AG04450 (cell line): ENCODE data around the gene NOC2L. TPM values are rescaled to one million over a fixed set of nuclear protein-coding genes. Genes with fewer than 3 reads are reported as not detected.

Experiments used
- CTCF ChIA-PET: fragments of 300-600, 350-600 bp; formaldehyde crosslinking; extraction: SDS; loops from one replicate; lab custom pipeline; 2022; ENCODE audit warnings: antibody characterized with exemption, inconsistent platforms; lab: Charles Lee
- POLR2A ChIA-PET: fragments of 350-600 bp; formaldehyde crosslinking; extraction: SDS; loops from one replicate; lab custom pipeline; 2021; ENCODE audit warnings: antibody characterized with exemption, inconsistent platforms; lab: Yijun Ruan, JAX
- DNase-seq: peaks from one replicate; pipeline ENCODE4 v3.0.0-alpha.2; 2011; ENCODE audit warnings: low read depth, low spot score
- H3K27ac ChIP-seq: one replicate; pipeline ENCODE4 v1.5.1; 2012; ENCODE audit warnings: low read depth, low read length, control low read depth
- H3K27me3 ChIP-seq: one replicate; pipeline ENCODE4 v1.6.0; 2012; ENCODE audit warnings: low read length; ENCODE audit not compliant: control insufficient read depth, insufficient read depth
- H3K4me3 ChIP-seq: 2 replicates; pipeline ENCODE4 v1.5.1; 2011; ENCODE audit warnings: mild to moderate bottlenecking, low read depth, low read length, control low read depth
- H3K9me3 ChIP-seq: 2 replicates; pipeline ENCODE4 v1.5.1; 2012; ENCODE audit warnings: low read length; ENCODE audit not compliant: control insufficient read depth, insufficient read depth
- polyA plus RNA-seq: library from polyadenylated mRNA; depleted of rRNA; stranded (reverse); fragments of >200 nt; gene quantifications from 2 replicates; pipeline ENCODE4 v1.2.3, GENCODE V29; 2011
- TF ChIP-seq, protein P1 (sequence below): IDR thresholded peaks from 2 replicates; pipeline ENCODE4 v1.5.1; 2011; ENCODE audit warnings: low read depth, low read length, control low read depth, inconsistent platforms

NOC2L gene
- polyA plus RNA-seq, 1 experiment: 36.1 TPM

DNA sequence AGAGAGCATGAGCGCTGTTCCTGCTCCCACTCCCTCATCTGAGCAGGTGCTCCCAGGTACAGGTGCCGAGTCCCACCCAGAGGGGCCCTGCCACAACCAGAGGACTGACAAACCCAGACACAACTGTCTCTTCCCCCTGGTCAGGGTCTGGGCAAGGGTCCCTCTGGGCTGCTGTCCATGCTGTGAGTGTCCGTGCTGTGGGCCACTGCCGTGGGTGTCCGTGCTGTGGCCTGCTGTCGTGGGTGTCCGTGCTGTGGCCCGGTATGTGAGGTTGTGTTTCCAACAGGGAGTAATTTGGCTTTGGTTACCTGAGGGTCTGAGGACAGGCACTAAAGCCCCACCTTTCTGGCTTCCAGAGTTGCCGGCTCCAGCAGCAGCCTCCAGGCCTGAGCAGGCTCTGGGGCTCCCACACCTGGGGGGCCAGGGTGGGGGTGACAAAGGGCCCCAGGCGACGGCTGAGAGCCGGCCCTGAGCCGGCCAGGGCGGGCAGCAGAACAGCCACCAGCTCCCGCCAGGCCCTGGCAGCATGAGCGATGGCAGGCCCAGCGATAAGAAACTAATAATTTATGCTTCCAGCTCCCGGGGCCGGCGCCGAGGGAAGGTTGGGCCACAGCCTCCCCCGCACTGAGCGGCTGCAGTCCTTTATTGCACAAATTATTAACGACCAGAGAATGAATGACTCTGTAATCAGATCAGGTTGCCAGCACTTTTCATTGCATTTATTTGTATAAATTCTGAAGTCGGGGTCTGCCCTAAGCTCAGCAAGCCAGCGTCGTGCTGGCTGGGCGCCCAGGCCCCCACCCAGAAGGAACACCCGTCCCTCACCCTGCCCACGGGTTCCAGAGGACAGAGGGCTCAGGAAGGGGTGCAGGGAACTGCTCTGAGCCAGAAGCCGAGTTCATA, 42.6 kb downstream of the NOC2L start:
- TF ChIP-seq, protein P1, sequence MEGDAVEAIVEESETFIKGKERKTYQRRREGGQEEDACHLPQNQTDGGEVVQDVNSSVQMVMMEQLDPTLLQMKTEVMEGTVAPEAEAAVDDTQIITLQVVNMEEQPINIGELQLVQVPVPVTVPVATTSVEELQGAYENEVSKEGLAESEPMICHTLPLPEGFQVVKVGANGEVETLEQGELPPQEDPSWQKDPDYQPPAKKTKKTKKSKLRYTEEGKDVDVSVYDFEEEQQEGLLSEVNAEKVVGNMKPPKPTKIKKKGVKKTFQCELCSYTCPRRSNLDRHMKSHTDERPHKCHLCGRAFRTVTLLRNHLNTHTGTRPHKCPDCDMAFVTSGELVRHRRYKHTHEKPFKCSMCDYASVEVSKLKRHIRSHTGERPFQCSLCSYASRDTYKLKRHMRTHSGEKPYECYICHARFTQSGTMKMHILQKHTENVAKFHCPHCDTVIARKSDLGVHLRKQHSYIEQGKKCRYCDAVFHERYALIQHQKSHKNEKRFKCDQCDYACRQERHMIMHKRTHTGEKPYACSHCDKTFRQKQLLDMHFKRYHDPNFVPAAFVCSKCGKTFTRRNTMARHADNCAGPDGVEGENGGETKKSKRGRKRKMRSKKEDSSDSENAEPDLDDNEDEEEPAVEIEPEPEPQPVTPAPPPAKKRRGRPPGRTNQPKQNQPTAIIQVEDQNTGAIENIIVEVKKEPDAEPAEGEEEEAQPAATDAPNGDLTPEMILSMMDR: no peak
- H3K4me3 ChIP-seq: no peak overlapping the region
- ChIA-PET CTCF (interaction anchor here (1.2 kb wide), 1 partner anchor 12 kb away, joined by 7 read pairs; no protein-coding TSS in a partner anchor), POLR2A (interaction anchor here (0.9 to 1.2 kb wide), 4 partner anchors 12 to 42 kb away, joined by 3 to 4 read pairs (median 4); partner anchors contain the start of gene NOC2L)
- no peaks in the 10 kb centered on the region; the same call in 1 of the 2 replicates for H3K9me3 ChIP-seq
- H3K27me3 ChIP-seq: peaks cover 2% of the 10 kb centered on the region
- DNase-seq: no peak
- no peak overlapping the region for H3K27ac ChIP-seq

DNA sequence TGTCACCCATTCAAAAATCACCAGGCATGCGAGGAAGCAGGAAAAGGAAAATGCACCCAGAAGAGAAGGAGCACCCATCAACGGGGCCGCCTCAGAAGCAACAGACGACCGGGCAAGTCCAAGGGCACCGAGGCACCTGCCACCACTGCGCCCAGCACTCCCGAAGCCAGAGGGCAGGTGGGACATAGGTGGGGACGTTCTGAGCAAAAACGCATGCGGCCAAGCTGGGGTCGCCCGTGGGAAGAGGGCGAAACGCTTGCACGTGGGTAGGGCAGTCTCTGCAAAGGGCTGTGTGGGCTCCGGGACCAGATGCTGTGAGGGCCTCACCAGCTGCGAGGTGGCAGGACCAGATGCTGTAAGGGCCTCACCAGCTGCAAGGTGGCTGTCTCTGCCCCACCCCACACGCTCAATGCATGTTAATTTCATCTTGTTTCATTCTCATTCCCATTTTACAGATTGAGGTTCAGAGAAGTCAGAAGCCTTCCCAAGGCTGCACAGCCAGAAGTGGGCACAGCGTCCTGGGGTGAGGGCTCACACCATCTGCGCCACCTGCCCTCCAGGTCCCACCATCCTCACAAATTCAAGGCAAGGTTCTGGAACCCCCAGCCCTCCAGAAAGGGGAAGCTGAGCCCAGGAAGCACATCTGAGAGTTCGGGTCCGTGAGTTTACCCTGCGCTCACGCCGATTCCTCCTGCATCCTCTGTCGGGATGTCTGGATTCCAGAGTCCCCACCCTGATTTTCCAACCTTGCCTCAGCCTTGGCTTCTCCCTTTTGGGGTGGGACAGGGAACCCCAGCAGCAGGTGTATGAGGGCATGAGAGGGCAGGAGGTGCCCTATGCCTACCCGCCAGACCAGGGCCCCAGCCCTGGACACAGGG, 43.5 kb downstream of the NOC2L start:
- H3K27ac ChIP-seq: no peak overlapping the region
- no peak overlapping the region for H3K4me3 ChIP-seq
- no peak for DNase-seq
- no peaks in the 10 kb centered on the region; the same call in 1 of the 2 replicates for H3K9me3 ChIP-seq
- TF ChIP-seq, protein P1: no peak
- CTCF ChIA-PET: interaction anchor here (1.1 kb wide), 1 partner anchor 11 kb away, joined by 4 read pairs; no protein-coding TSS in a partner anchor
- H3K27me3 ChIP-seq: peaks cover 2% of the 10 kb centered on the region
- POLR2A ChIA-PET: no interaction called here

DNA sequence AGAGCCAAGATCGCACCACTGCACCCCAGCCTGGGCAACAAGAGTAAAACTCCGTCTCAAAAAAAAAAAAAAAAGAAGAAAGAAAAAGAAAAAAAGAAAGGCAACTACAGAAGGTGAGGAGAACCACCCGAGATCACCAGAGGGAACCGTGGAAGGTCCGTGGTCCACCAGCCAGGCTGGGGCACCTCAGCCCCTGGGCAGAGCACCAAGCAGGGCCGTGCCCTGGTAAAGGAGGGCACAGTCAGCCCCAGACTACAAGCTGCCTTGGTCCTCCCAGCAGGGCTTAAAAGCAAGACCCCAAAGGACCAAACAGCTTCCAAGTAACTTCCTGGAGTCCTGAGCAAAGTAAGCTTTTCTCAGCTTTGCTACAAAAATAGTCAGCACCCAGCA, 44.2 kb downstream of the NOC2L start:
- H3K4me3 ChIP-seq: no peak overlapping the region
- no peak overlapping the region for H3K27ac ChIP-seq
- TF ChIP-seq, protein P1: no peak
- no peaks in the 10 kb centered on the region; the same call in 1 of the 2 replicates for H3K9me3 ChIP-seq
- CTCF ChIA-PET: interaction anchor here (1.1 kb wide), 1 partner anchor 10 kb away, joined by 4 read pairs; no protein-coding TSS in a partner anchor
- POLR2A ChIA-PET: interaction anchor here (0.7 kb wide), 1 partner anchor 236 kb away, joined by 3 read pairs; no protein-coding TSS in a partner anchor
- H3K27me3 ChIP-seq: peaks cover 2% of the 10 kb centered on the region
- DNase-seq: no peak

DNA sequence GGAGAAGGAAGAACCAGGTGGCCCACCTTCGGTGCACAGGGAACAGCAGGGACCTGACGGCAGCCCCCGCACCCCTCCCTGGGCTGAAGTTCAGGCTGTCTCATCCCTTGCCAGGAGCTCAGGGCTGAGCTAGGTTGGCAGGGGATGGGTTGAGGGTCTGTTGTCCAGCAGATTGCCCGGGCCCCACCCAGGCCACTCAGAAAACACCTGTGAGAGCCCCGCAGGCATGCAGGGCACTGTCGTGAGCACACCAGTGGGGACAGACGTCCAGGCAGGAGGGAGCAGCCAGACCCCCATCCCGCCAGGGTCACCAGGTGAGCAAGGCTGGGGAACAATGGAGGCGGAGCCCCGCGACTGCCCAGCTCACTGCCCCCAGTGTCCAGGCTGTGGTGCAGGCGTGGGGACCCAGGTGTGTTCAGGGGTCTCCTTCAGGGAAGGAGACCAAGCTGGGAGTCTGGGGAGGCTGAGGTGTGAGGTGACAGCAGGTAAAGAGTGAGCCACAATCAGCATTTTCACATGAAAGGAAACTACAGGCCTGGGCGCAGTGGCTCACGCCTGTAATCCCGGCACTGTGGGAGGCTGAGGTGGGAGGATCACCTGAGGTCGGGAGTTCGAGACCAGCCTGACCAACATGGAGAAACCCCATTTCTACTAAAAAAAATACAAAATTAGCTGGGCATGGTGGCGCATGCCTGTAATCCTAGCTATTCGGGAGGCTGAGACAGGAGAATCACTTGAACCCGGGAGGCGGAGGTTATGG, 44.7 kb downstream of the NOC2L start:
- POLR2A ChIA-PET: interaction anchor here (0.7 kb wide), 1 partner anchor 237 kb away, joined by 3 read pairs; no protein-coding TSS in a partner anchor
- DNase-seq: no peak
- CTCF ChIA-PET: interaction anchor here (1.1 kb wide), 1 partner anchor 9 kb away, joined by 4 read pairs; no protein-coding TSS in a partner anchor
- no peak overlapping the region for H3K4me3 ChIP-seq
- no peak overlapping the region for H3K27ac ChIP-seq
- TF ChIP-seq, protein P1: no peak
- no peaks in the 10 kb centered on the region; the same call in 1 of the 2 replicates for H3K9me3 ChIP-seq
- peaks cover 2% of the 10 kb centered on the region for H3K27me3 ChIP-seq
